Lung (tissue), 12 donors: Measurements from ENCODE around the gene CD244. TPM values are rescaled to one million over a fixed set of nuclear protein-coding genes. Genes with fewer than 3 reads are reported as not detected.

Experiments used
- ATAC-seq: fragments of 200-7000 bp; cut with Tn5 transposase; one replicate; pipeline ENCODE4 v1.9.1; 2020; ENCODE audit warnings: moderate number of reproducible peaks; ENCODE audit not compliant: insufficient read depth, low FRiP score
- DNase-seq, 3 donors: peaks; one replicate each; pipeline ENCODE4 v3.0.0-alpha.2; 2013 to 2017
- H3K27ac ChIP-seq, 2 donors: one replicate each; pipeline ENCODE4 v1.5.1; 2013; ENCODE audit warnings: mild to moderate bottlenecking in 2 of 2, moderate library complexity in 2 of 2, control low read depth in 1 of 2, inconsistent platforms in 1 of 2, low read depth in 1 of 2, low read length in 1 of 2
- H3K27me3 ChIP-seq, 3 donors: one replicate each; pipeline ENCODE4 v1.5.1; 2013; ENCODE audit warnings: low read length in 2 of 3; ENCODE audit not compliant: control insufficient read depth in 3 of 3, insufficient read depth in 3 of 3
- H3K36me3 ChIP-seq, 4 donors: one replicate each; pipeline ENCODE4 v1.5.1; 2013; ENCODE audit warnings: low read length in 4 of 4, mild to moderate bottlenecking in 1 of 4, moderate library complexity in 1 of 4; ENCODE audit not compliant: control insufficient read depth in 4 of 4, insufficient read depth in 4 of 4
- H3K4me1 ChIP-seq, 5 donors: one replicate each; pipeline ENCODE4 v1.5.1; 2013; ENCODE audit warnings: low read length in 5 of 5, mild to moderate bottlenecking in 2 of 5, moderate library complexity in 1 of 5; ENCODE audit not compliant: control insufficient read depth in 5 of 5, insufficient read depth in 5 of 5
- H3K4me3 ChIP-seq: one replicate; pipeline ENCODE4 v1.5.1; 2013; ENCODE audit warnings: mild to moderate bottlenecking, control low read depth, moderate library complexity
- H3K9ac ChIP-seq, 2 donors: one replicate each; pipeline ENCODE4 v1.5.1; 2013; ENCODE audit warnings: low read length in 2 of 2, control low read depth in 1 of 2; ENCODE audit not compliant: insufficient read depth in 1 of 2
- H3K9me3 ChIP-seq, 4 donors: one replicate each; pipeline ENCODE4 v1.5.1; 2013; ENCODE audit warnings: low read length in 3 of 4, mild to moderate bottlenecking in 1 of 4, moderate library complexity in 1 of 4; ENCODE audit not compliant: control insufficient read depth in 4 of 4, insufficient read depth in 3 of 4
- CTCF ChIP-seq: IDR thresholded peaks from 2 replicates; pipeline ENCODE4 v1.5.1; 2012; ENCODE audit warnings: mild to moderate bottlenecking; ENCODE audit errors: control extremely low read depth, extremely low read depth
- WGBS, 2 donors: extraction: QIAGEN DNeasy Blood & Tissue Kit; methylation state at CpG; one replicate each; pipeline ENCODE4 v1.1.7; 2013; 5-methylcytosine and 5-hydroxymethylcytosine counted together
- polyA plus RNA-seq, 2 donors: library from polyadenylated mRNA; stranded (reverse); fragments of 200-250 nt; gene quantifications; one replicate each; pipeline ENCODE4 v1.2.1, GENCODE V29; 2013
- total RNA-seq, 2 donors: library from RNA; depleted of rRNA in 1 of 2; stranded (reverse); fragments of >200 nt in 1 of 2; gene quantifications; one replicate each; pipeline ENCODE4 v1.2.1, GENCODE V29; 2014 to 2021
- donor health status: control.
- donor health status: control.
- donor health status: Bipolar disorder and iron deficiency.
- donor health status: healthy.
- donor health status: DM: yes; HTN: yes; CAD: no.

The CD244 gene
- total and polyA plus RNA-seq, 4 donors, result 0.57 to 3.2 (median 2.3) TPM

- DNase-seq (no peak), ATAC-seq (no peak)
- Histone ChIP-seq H3K9me3 (peaks cover 0 to 3% (median 0%) of the 10 kb centered on the region in 4 donors), H3K4me1 (peaks cover 0 to 4% (median 0%) of the 10 kb centered on the region in 5 donors), H3K4me3 (no peak overlapping the region), H3K36me3 (no peaks in the 10 kb centered on the region), H3K27ac (no peak overlapping the region), H3K9ac (no peak overlapping the region), H3K27me3 (no peaks in the 10 kb centered on the region)
- WGBS, 2 donors, result 81 to 83% methylated on average over 7 of the region's 7 CpGs
- no peak for TF ChIP-seq CTCF
These were observed 49.5 kb downstream of the CD244 start for GRCh38 chr1:160813215-160813614.

GRCh38 chr1:160811147-160811546 lies 51.5 kb downstream of the CD244 start:
- peak in 1 of 3 donors; percentile 15 for DNase-seq
- peaks cover 0 to 13% (median 6%) of the 10 kb centered on the region in 4 donors for H3K9me3 ChIP-seq
- no peak overlapping the region for H3K27ac ChIP-seq
- H3K4me1 ChIP-seq, result peaks cover 0 to 2% (median 0%) of the 10 kb centered on the region in 5 donors
- H3K27me3 ChIP-seq, result no peaks in the 10 kb centered on the region
- WGBS, 2 donors, result 67 to 79% methylated on average over 2 of the region's 2 CpGs
- no peak for TF ChIP-seq CTCF
- no peak overlapping the region for H3K4me3 ChIP-seq
- no peaks in the 10 kb centered on the region for H3K36me3 ChIP-seq
- ATAC-seq, result no peak
- H3K9ac ChIP-seq, result no peak overlapping the region

GRCh38 chr1:160810486-160810885 lies 52.2 kb downstream of the CD244 start:
- Histone ChIP-seq H3K4me1 (peaks cover 0 to 2% (median 0%) of the 10 kb centered on the region in 5 donors), H3K36me3 (no peaks in the 10 kb centered on the region), H3K9ac (no peak overlapping the region), H3K4me3 (no peak overlapping the region), H3K27ac (no peak overlapping the region), H3K9me3 (peaks cover 0 to 13% (median 7%) of the 10 kb centered on the region in 4 donors), H3K27me3 (no peaks in the 10 kb centered on the region)
- ATAC-seq (no peak), DNase-seq (no peak)
- TF ChIP-seq CTCF, result no peak
- WGBS, 2 donors, result 52 to 91% methylated on average over 1 of the region's 1 CpG

- Histone ChIP-seq H3K4me3 (no peak overlapping the region), H3K9me3 (peaks cover 0 to 13% (median 7%) of the 10 kb centered on the region in 4 donors), H3K27ac (no peak overlapping the region), H3K36me3 (no peaks in the 10 kb centered on the region), H3K27me3 (no peaks in the 10 kb centered on the region), H3K9ac (no peak overlapping the region), H3K4me1 (peaks cover 0 to 2% (median 0%) of the 10 kb centered on the region in 5 donors)
- ATAC-seq, result no peak
- TF ChIP-seq CTCF, result no peak
- WGBS, 2 donors, result 88 to 91% methylated on average over 3 of the region's 3 CpGs
- DNase-seq, result no peak
These were observed 54.4 kb downstream of the CD244 start for GRCh38 chr1:160808289-160808688.
